GM21447 (cell line): Measurements from ENCODE around the gene PARP4.
"Not testable (repeated sequence)": the region's sequence is repeated elsewhere in the genome, so short reads cannot be mapped to it uniquely, and the experiment has no call there.

Source experiments
- ATAC-seq: cut with Tn5 transposase; IDR thresholded peaks from one replicate; pipeline ENCODE4 v1.9.1; 2021; ENCODE audit not compliant: unreplicated experiment

PARP4 gene

GRCh38 chr13:24506283-24506682 is 6.3 kb downstream of the PARP4 start:
- not testable (repeated sequence) for ATAC-seq

- no peak for ATAC-seq
These were observed 6.8 kb downstream of the PARP4 start for GRCh38 chr13:24505756-24506155.

GRCh38 chr13:24505256-24505655 is 7.3 kb downstream of the PARP4 start:
- no peak for ATAC-seq

GRCh38 chr13:24503379-24503696 is 9.2 kb downstream of the PARP4 start:
- ATAC-seq: no peak

- no peak for ATAC-seq
These were observed 9.8 kb downstream of the PARP4 start for GRCh38 chr13:24502533-24503378.

- ATAC-seq: no peak
These were observed 11.6 kb downstream of the PARP4 start for GRCh38 chr13:24500977-24501376.

GRCh38 chr13:24497742-24498141 is 14.8 kb downstream of the PARP4 start:
- no peak for ATAC-seq

GRCh38 chr13:24496295-24496694 is 16.3 kb downstream of the PARP4 start:
- ATAC-seq: not testable (repeated sequence)

GRCh38 chr13:24495151-24495729 is 17.3 kb downstream of the PARP4 start:
- no peak for ATAC-seq

GRCh38 chr13:24493356-24493755 is 19.2 kb downstream of the PARP4 start:
- no peak for ATAC-seq

GRCh38 chr13:24491845-24492244 is 20.7 kb downstream of the PARP4 start:
- no peak for ATAC-seq

GRCh38 chr13:24489721-24490120 is 22.9 kb downstream of the PARP4 start:
- no peak for ATAC-seq

GRCh38 chr13:24488092-24488491 is 24.5 kb downstream of the PARP4 start:
- ATAC-seq: not testable (repeated sequence)

- ATAC-seq: not testable (repeated sequence)
These were observed 26.4 kb downstream of the PARP4 start for GRCh38 chr13:24486017-24486657.

- no peak for ATAC-seq
These were observed 38.9 kb downstream of the PARP4 start for GRCh38 chr13:24473686-24474085.

GRCh38 chr13:24472129-24472528 is 40.4 kb downstream of the PARP4 start:
- not testable (repeated sequence) for ATAC-seq

- ATAC-seq: no peak
These were observed 49.5 kb downstream of the PARP4 start for GRCh38 chr13:24463078-24463477.

- no peak for ATAC-seq
These were observed 52.3 kb downstream of the PARP4 start for GRCh38 chr13:24460256-24460655.

GRCh38 chr13:24459726-24460125 is 52.9 kb downstream of the PARP4 start:
- ATAC-seq: no peak

- ATAC-seq: peak; percentile 86
These were observed 53.3 kb downstream of the PARP4 start for GRCh38 chr13:24459234-24459633.

GRCh38 chr13:24458736-24459135 is 53.8 kb downstream of the PARP4 start:
- no peak for ATAC-seq

GRCh38 chr13:24456396-24456795 is 56.2 kb downstream of the PARP4 start:
- no peak for ATAC-seq
